ENCODE results near the gene PAPOLA.

DNA sequence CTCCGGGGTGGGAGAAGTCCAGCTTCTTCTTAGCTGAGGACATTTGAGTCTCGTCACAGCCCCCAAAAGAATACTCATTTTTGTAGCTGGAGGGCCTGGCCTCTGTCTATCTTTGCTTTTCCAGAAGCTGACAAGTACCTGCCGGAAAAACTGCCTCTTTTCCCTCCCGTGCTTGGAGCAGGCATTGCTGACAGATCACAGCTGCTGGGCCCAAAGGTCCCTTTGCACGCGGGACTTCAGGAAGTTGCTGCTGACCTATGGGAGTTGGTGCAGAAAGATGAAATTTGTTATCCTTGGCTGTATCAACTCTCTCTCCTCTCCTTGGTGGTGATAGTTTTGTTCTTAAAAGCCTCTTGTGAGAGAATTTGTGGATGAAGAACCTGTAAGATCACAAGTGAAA is 92.8 kb downstream of the PAPOLA start:
- no peak for TF ChIP-seq CTCF (IDR thresholded peaks at IDR 0.05)
- TF ChIP-seq POLR2A (IDR thresholded peaks at IDR 0.05) = no peak
